GM12864 (cell line): ENCODE measurements around the gene RUNX3.

Source experiments
- DNase-seq: peaks from one replicate; pipeline ENCODE4 v3.0.0-alpha.2; 2011; ENCODE audit warnings: low read depth
- H3K4me3 ChIP-seq: 2 replicates; pipeline ENCODE4 v1.5.1; 2011; ENCODE audit warnings: mild to moderate bottlenecking, low read depth, low read length, control low read depth
- CTCF ChIP-seq: IDR thresholded peaks from 2 replicates; pipeline ENCODE4 v1.5.1; 2011; ENCODE audit warnings: low read depth, mild to moderate bottlenecking, moderate library complexity, low read length, control low read depth, inconsistent platforms; ENCODE audit errors: missing control alignments

The RUNX3 gene

GRCh38 chr1:24933468-24933867 is 3.4 kb upstream of the RUNX3 start:
- no peak for TF ChIP-seq CTCF
- no peak overlapping the region for H3K4me3 ChIP-seq
- DNase-seq: no peak

- no peak overlapping the region; the same call in 1 of the 2 replicates for H3K4me3 ChIP-seq
- no peak for DNase-seq
- TF ChIP-seq CTCF: no peak
Measured at GRCh38 chr1:24932725-24933294, 2.7 kb upstream of the RUNX3 start.

- no peak overlapping the region; the same call in none of the 2 replicates for H3K4me3 ChIP-seq
- TF ChIP-seq CTCF: peak; percentile 63
- DNase-seq: no peak
Measured at GRCh38 chr1:24932284-24932683, 2.2 kb upstream of the RUNX3 start.

- DNase-seq: no peak
- peak overlapping the region; percentile 91; the same call in 1 of the 2 replicates for H3K4me3 ChIP-seq
- no peak for TF ChIP-seq CTCF
Measured at GRCh38 chr1:24931468-24932231, 1.6 kb upstream of the RUNX3 start.

GRCh38 chr1:24931146-24931467 is 1.0 kb upstream of the RUNX3 start:
- TF ChIP-seq CTCF: no peak
- H3K4me3 ChIP-seq: peak overlapping the region; percentile 91

GRCh38 chr1:24929398-24930259 is 447 bp downstream of the RUNX3 start:
- DNase-seq: no peak
- no peak for TF ChIP-seq CTCF
- peak overlapping the region; percentile 91 for H3K4me3 ChIP-seq

More at GRCh38 chr1:24931146-24931467, 1.0 kb upstream of the RUNX3 start:
- no peak for DNase-seq
